GM12891 (cell line): Measurements from ENCODE around the gene CIDEC.

Source experiments
- DNase-seq: peaks from one replicate; pipeline ENCODE4 v3.0.0; 2011; ENCODE audit warnings: low spot score; ENCODE audit not compliant: insufficient read length
- FAIRE-seq: peaks from 2 replicates; lab custom pipeline; 2011; peaks lifted over from hg19 to GRCh38; lab: Jason Lieb, UNC
- PAX5 ChIP-seq: IDR thresholded peaks from 2 replicates; pipeline ENCODE4 v1.6.1; 2011; ENCODE audit warnings: low read length, moderate library complexity, mild to moderate bottlenecking; ENCODE audit not compliant: insufficient read depth, severe bottlenecking
- POLR2A ChIP-seq: IDR thresholded peaks from 2 replicates; pipeline ENCODE4 v1.6.1; 2011; ENCODE audit warnings: low read depth, low read length, control low read depth
- POLR2AphosphoS5 ChIP-seq: IDR thresholded peaks from 2 replicates; pipeline ENCODE4 v1.6.1; 2011; ENCODE audit warnings: low read depth, low read length, control low read depth
- POU2F2 ChIP-seq: IDR thresholded peaks from 2 replicates; pipeline ENCODE4 v1.6.1; 2011; ENCODE audit warnings: low read depth, mild to moderate bottlenecking, control low read depth, low read length, moderate library complexity
- SPI1 ChIP-seq: IDR thresholded peaks from 2 replicates; pipeline ENCODE4 v1.6.1; 2011; ENCODE audit warnings: low read depth, low read length, control low read depth
- TAF1 ChIP-seq: IDR thresholded peaks from 2 replicates; pipeline ENCODE4 v1.6.1; 2011; ENCODE audit warnings: low read depth, low read length, control low read depth

The CIDEC gene

DNA sequence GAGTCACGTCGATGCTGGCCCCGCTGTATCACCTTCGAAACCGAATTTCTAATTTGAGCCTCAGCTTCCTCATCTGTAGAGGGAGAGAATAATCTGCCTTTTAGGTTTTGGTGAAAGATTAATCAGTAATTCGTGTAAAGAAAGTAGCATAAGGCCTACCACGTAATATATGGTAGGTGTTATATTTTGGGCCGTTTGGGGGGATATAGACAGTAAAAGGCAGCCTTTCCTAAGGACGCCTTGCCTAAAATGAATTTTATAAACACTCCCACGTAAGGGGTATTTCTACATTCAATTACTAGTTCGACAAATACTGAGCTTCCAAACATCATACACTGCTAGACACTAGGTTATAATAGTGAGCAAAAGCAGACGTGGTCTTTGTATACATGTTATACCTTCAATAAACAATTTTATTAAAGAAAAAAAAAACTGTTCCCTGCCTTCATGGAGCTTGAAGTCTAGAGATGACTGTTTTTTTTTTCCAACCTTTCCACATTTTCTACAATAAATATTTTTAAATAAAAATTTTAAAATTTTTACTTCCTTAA lies 11.1 kb upstream of the CIDEC start:
- no peak for TF ChIP-seq POLR2AphosphoS5
- no peak for TF ChIP-seq SPI1
- no peak for TF ChIP-seq POLR2A
- TF ChIP-seq POU2F2 = no peak
- no peak for TF ChIP-seq PAX5
- no peak for TF ChIP-seq TAF1
- no peak for DNase-seq
- peak; percentile 16 for FAIRE-seq

- FAIRE-seq (peak; percentile 81), DNase-seq (peak; percentile 86)
- peak; percentile 88 for TF ChIP-seq TAF1
- no peak for TF ChIP-seq PAX5
- TF ChIP-seq POLR2A = peak; percentile 86
- peak; percentile 67; the same call in 1 of the 2 replicates for TF ChIP-seq POU2F2
- peak; percentile 90 for TF ChIP-seq POLR2AphosphoS5
- no peak for TF ChIP-seq SPI1
Measured at GRCh38 chr3:9890249-9891071, 10.4 kb upstream of the CIDEC start, which contains the start of gene JAGN1. Gene JAGN1, plus strand, starts transcription at chr3:9890610. Its CDS starts 113 bp downstream, at chr3:9890723.

- no peak for DNase-seq
- TF ChIP-seq PAX5 = no peak
- no peak for TF ChIP-seq POLR2A
- no peak for TF ChIP-seq POU2F2
- TF ChIP-seq SPI1 = no peak
- TF ChIP-seq TAF1 = no peak
- no peak for TF ChIP-seq POLR2AphosphoS5
- FAIRE-seq = no peak
Measured at GRCh38 chr3:9889405-9889804, 9.4 kb upstream of the CIDEC start.

DNA sequence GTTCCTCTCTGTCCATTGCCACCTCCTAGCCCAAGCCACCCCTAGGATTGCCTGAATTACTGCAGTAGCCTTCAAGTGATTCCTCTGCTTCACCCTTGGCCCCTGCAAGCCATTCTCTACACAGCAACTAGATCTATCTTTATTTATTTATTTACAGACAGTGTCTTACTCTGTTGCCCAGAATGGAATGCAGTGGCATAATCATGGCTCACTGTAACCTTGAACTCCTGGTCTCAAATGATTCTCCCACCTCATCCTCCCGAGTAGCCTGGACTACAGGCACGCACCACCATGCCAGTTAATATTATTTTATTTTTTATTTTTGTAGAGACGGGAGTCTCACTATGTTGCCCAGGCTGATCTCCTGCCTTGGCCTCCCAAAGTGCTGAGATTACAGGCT lies 8.5 kb upstream of the CIDEC start:
- DNase-seq = no peak
- no peak for FAIRE-seq
- no peak for TF ChIP-seq SPI1
- TF ChIP-seq POU2F2 = no peak
- TF ChIP-seq PAX5 = no peak
- TF ChIP-seq POLR2A = no peak
- no peak for TF ChIP-seq POLR2AphosphoS5
- TF ChIP-seq TAF1 = no peak

- no peak for DNase-seq
- TF ChIP-seq POLR2A = no peak
- TF ChIP-seq SPI1 = peak; percentile 63
- no peak for FAIRE-seq
Measured at GRCh38 chr3:9887480-9887879, 7.4 kb upstream of the CIDEC start.

GRCh38 chr3:9886328-9886727 lies 6.3 kb upstream of the CIDEC start:
- FAIRE-seq = no peak
- TF ChIP-seq SPI1 (no peak), POLR2AphosphoS5 (no peak), TAF1 (no peak), POU2F2 (no peak), POLR2A (no peak), PAX5 (no peak)

GRCh38 chr3:9884555-9885165 lies 4.6 kb upstream of the CIDEC start:
- no peak for TF ChIP-seq POLR2A
- TF ChIP-seq SPI1 = no peak
- TF ChIP-seq POLR2AphosphoS5 = no peak
- no peak for TF ChIP-seq PAX5
- TF ChIP-seq TAF1 = no peak
- TF ChIP-seq POU2F2 = no peak
- FAIRE-seq = no peak
- no peak for DNase-seq

More at GRCh38 chr3:9886328-9886727, 6.3 kb upstream of the CIDEC start:
- DNase-seq = no peak

DNA sequence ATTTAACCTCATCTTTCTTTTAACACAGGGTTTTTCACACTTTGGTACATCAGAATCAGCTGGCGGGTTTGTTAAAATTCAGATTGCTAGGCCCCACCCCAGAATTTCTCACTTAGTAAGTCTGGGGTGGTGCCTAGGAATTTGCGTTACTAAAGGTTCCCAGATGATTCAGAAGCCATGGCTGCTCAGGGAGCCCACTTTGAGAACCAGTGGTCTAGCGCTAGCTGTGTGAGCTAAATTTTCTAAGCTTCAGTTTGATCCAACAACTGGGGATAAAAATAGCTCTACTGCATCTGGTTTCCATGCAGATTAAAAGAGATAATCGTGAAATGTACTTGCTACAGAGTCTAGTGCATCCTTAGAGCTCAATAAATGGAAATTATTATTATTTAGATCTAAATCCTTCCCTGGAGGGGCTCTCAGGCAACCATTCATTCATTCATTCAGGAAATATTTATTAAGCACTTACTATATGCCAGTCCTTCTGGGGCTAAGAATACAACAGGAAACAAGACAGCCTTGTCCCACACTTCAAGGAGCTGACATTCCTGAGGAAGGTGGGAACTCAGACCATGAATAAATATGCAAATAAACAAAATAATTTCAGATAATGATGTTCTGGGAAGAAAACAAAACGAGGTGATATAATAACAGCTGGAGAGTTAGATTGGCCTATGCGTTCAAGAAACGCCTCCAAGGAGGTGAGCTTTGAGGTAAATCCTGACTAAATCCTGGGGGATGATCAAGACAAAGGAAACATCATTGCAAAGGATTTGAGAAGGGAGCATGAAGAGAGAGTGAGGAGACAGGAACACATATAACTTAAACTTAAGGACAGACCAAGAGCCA lies 3.9 kb upstream of the CIDEC start:
- no peak for TF ChIP-seq TAF1
- no peak for TF ChIP-seq POU2F2
- TF ChIP-seq POLR2A = no peak
- TF ChIP-seq POLR2AphosphoS5 = no peak
- no peak for TF ChIP-seq PAX5
- TF ChIP-seq SPI1 = no peak
- FAIRE-seq (no peak), DNase-seq (no peak)

- DNase-seq = no peak
- TF ChIP-seq POU2F2 = no peak
- no peak for TF ChIP-seq SPI1
- no peak for FAIRE-seq
Measured at GRCh38 chr3:9881441-9881840, 1.4 kb upstream of the CIDEC start.
